Neural progenitor cell (in vitro differentiated cells): Measurements from ENCODE around the gene TMEM132E.

Experiments
- CTCF ChIP-seq: fragments of 200-600 bp; sonication (generic); IDR thresholded peaks from 2 replicates; pipeline ENCODE4 v1.5.1; 2017; ENCODE audit warnings: antibody characterized with exemption, mild to moderate bottlenecking
- EZH2phosphoT487 ChIP-seq: fragments of 200-600 bp; sonication (generic); IDR thresholded peaks from 2 replicates; pipeline ENCODE4 v1.6.1; 2017; ENCODE audit warnings: antibody characterized with exemption

GRCh38 chr17:34578016-34578415 is 1.4 kb upstream of the TMEM132E start:
- TF ChIP-seq CTCF: no peak
- TF ChIP-seq EZH2phosphoT487: no peak
